ENCODE data around the gene STARD7.

DNA sequence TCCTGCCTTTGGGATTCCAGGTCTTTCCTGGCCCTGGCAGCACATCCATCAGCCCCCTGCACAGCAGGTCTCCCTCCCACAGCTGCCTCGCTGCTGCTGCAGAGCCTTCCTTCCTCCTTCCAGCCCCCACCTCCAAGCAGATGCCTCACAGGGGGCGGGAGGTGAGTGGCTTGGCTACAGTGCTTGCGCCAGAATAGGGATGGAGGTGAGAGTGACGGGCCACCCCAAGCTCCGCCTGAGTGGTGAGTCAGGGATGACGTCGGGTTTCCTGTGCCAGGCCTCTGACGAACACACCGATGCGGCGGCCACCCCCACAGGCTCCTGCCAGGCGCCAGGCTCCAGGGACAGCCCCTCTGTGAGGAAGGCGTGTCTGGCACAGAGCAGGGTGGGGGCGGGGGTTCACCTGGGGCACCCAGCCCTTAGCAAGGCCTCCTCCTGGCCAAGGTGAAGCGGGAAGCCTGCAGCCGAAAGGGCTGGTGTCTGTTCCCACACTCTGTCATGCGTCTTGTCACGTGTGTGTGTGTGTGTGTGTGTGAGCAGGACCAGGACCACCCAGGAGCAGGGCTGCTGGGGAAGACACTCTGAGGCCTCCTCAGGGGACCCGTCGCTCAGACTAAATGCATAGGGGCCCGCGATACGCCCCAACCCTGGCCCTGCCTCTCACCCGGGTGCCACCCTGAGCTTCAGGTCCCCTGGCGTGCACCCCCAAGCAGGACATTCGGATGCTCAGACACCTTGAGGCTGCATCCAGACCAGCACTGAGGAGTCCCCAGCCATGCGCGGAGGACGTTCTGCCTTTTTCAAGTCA lies 60.0 kb downstream of the STARD7 start:
- TF ChIP-seq, protein P1, sequence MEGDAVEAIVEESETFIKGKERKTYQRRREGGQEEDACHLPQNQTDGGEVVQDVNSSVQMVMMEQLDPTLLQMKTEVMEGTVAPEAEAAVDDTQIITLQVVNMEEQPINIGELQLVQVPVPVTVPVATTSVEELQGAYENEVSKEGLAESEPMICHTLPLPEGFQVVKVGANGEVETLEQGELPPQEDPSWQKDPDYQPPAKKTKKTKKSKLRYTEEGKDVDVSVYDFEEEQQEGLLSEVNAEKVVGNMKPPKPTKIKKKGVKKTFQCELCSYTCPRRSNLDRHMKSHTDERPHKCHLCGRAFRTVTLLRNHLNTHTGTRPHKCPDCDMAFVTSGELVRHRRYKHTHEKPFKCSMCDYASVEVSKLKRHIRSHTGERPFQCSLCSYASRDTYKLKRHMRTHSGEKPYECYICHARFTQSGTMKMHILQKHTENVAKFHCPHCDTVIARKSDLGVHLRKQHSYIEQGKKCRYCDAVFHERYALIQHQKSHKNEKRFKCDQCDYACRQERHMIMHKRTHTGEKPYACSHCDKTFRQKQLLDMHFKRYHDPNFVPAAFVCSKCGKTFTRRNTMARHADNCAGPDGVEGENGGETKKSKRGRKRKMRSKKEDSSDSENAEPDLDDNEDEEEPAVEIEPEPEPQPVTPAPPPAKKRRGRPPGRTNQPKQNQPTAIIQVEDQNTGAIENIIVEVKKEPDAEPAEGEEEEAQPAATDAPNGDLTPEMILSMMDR (IDR thresholded peaks at IDR 0.05; ENCODE audit: low read length), result no peak
- no peak for TF ChIP-seq EZH2 (optimal IDR thresholded peaks at IDR 0.05; ENCODE audit: low read depth, low read length)

Measured in MM.1S (cell line).